NCI-H1048 (cell line): Measurements from ENCODE around the gene CCNK.

Source experiments
- DNase-seq: peaks from one replicate; lab custom pipeline; 2025; lab: John Stamatoyannopoulos, UW

CCNK gene

DNA sequence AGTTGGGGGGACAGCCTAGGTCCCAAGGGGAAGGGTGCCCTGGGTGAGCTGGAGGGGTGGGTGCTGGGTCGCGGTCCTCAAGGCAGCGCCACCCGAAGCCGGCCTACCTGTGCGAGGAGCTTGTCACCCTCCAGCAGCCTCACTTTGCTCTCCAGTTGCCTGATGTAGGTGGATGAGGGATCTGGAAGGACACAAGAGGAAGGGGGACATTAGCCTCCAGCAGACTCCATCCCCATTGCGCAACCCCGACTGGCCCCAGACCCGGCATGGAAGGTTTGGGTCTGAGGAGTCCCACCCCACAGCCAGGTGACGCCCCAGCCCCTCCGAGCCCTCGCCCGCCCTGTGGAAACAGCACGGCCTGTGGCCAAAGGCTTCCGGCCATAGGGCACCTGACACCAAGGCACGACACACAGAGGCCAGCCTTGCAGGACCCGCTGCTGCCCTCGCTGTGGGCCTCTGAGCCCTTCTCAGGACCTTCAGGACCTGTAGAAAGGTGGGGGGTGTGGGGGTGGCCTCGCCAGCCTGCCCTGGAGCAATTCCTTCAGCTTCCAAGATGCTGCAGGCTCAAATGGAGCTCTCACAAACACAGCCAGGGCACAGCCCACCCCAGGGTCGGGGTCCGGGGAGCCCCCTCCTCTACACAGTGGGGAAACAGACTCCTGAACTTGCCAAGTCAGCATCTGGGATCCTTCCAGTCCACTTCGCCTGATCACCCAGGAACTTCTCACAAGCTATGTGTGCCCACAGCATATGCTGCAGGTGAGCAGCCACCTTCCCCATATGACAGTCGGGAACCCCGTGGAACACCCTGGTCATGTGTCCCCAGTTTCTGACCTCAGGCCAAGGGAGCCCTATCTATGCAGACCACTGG is 54.9 kb downstream of the CCNK start:
- DNase-seq: no peak

DNA sequence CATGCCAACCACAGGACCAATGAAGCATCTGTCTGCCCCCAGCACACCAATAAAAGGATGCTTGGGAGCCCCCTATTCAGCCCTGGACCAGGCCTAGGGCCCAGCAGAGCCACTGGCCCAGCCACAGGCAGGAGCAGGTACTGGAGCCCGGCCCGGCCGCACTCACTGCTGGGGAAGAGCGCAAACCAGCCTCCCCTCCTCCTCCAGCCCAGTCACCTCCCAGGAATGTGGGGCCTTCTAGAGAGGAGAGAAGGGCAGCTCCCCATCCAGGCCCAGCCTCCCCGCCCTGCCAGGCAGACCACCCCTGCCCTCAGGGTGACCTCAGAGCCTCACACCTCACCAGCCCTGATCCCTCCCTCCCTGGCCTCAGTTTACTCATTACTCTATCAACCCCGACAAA is 56.2 kb downstream of the CCNK start:
- DNase-seq: no peak

DNA sequence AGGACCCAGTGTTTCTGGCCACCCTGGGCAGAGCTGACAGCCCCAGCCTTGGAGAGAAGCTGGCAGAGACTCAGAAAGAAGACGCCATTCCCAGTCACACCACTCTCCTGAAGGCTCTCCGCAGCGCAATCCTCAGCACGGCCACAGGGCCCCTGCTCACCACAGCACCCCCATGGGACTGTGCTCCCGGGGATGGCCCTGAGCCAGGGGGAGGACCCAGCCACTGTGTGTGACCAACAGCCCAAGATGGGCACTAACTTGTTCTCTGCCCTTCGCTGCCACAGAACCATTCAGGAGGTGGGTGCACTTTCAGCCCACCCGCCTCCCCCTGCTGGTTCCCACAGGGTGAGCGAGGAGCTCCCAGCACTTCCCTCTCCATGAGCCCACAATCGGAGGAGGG is 57.1 kb downstream of the CCNK start:
- no peak for DNase-seq

DNA sequence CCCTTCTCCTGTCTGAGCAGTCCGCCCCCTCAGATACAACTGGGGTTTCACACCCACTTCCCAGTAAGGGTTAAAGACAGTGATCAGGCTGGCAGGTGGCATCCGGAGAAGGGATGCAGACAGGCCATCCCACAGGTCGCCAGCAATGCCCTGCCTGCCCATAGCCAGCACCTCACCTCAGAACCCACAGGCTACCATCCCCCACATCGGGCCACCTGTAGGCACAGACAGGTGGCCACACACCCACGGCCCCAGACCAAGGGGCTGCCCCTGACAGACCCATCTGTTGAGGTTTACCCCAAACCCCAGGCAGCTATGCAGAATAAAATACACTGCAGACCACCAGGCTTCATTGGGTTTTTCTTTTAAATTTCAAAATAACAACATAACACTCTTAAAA is 57.5 kb downstream of the CCNK start:
- no peak for DNase-seq

DNA sequence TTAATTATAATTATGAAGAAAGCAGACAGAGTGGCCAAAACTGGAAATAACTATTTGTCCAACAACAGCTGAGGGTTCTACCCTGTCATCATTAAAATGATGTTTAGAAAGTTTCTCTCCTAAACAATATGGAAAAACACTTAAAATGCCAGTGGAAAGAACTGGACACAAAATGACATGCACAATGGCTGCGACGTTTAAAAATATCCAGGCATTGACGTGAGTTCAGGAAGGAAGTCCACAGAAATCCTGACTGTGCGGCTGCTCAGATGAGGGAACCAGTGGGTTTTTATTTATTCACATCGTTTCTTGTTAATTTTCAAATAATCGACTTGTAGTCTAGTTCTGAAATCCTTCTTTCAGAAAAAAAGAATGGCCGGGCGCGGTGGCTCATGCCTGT is 58.3 kb downstream of the CCNK start:
- no peak for DNase-seq

DNA sequence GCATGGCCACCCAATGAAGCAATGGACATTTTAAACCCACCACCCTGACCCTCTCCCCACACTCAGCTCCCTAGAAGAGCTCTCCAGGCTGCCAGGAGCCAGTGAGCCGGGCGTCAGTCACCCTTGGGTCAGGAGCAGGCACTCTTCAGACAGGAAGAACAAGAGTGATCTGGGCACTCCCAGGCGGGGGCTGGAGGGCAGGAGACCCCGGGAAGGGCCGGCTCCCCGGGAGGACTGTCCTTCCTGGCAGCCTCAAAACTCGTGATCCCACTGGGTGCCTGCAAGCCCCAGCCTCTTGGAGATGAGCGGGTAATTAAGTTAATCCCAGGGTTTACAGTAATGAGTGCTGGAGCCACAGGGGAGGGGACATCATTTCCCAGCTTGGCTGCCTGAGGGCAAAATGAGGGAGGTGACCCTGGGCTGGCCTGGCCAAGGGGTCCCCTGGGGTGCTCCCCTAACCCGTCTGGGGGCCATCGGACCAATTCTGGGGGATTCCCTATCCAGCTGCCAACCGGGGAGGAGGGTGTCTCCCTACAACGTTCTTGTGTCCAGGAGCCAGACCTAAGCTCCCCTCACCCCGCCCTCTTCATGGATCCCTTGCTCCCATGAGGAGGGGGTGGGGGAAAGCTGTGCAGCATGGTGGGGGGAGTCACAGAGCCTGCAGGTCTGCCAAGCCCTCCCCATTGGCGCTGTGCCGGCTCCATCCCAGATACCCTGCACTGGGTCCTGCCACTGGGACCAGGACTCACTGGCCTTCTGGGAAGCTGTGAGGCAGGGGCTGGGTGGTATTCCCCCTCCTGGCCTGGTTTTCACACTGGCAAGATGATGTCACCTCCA is 59.2 kb downstream of the CCNK start:
- DNase-seq: no peak

DNA sequence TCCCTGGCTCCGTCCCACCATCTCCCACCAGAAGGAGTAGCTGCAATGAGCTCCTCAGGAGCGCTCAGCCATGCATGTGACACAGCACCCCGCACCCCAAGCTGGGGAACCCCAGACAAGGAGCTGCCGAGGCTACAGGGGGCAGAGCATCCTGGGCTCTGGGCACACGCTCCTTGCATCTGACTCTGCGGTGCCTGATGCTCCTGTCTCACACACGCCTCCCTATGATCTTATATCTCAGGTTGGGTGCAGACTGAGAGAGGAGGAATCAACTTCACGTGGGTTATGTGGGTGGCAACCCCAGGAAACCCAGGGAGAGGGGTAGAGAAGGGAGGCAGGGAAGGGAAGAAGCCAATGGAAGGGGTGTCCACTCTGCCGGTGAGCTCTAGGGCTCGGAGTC is 60.0 kb downstream of the CCNK start:
- DNase-seq: no peak

DNA sequence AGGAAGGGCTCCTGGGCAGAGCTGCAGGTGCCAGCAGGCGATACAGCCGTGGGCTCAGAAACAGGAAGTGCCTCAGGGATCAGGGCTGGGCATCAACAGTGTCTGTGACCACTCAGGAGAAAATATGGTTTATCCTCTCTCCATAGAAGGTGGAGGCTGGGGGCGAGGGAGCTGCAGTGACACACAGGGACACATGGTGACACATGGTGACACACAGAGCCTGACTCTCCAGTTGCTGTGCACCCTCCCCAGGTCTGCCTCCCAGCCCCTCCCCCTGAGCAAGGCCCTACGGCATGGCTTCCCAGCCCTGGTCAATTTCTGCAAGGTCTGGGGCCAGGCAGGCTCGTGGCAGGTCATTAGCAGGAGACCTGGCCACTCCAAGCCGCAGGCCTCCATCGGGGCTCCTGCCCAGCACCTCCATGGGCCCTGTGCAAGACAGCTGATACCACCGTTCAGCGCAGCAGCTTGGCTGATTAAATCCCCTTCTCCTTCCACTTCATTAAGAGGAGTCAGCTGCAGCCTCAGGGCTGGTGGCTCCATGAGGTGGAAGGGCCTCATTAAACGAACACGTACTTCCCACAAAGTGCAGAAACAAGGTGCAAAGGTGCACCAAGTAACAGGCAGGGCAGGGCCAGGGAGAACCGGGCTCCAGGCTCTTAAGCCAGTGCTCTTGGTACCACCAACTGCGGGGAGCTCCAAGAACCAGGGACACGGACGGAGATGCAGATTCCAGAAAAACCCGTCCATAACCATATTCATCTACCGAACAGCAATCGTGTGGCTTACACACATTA is 60.7 kb downstream of the CCNK start:
- DNase-seq: no peak

DNA sequence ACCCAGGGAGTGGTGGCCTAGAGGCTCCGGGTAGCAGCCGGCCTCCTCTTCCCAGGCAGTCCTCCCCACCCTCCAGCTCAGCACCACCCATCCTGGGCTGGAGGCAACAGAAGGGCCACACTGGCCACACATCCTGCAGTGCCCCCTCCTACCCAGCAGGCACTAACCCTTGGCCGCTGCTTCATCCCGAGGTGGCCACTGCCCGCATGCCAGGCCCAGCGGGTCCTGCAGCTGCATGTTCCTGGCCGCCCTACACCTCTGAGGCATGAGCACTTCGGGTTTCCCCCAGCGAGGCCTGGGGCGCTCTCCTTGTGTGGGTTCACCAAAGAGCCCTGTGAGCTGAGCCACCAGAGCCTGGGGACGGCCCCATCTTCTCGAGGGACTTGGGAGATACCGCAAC is 61.4 kb downstream of the CCNK start:
- DNase-seq: no peak

DNA sequence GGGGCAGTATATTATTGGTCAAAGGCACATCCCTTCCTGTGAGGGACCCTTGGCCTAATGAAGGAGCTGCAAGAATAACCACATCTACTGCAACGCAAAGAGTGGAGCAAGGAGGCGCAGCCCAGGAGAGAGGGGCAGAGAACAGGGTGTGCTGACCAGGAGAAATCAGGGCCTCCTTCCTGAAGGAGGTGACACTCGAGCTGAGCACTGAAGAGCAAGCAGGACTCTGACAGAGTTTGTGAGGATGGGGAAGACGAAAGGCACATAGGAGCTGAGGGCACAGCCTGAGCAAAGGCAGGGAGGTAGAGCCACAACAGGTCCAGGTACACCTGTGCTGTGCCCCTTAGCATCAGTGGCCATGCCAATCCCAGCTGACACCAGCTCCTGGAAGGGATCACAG is 62.2 kb downstream of the CCNK start:
- no peak for DNase-seq

DNA sequence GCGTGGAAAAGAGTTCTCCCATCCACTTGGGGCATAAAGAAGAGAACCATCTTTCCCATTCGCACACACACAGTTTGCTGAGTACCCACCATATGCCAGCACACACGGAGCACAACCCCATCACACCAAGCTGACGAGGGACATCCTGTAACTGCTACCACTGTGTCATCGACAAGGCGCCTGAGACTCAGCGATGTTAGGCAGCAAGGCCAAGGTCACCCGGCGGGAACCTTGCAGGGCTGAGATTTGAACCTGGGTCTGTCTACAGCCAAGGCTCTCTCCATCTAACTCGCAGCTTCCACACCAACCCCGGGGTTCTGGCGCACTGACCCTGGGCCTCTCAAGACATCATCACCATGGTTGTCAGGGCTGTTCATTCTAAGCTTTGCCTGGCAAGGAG is 62.8 kb downstream of the CCNK start:
- DNase-seq: no peak

DNA sequence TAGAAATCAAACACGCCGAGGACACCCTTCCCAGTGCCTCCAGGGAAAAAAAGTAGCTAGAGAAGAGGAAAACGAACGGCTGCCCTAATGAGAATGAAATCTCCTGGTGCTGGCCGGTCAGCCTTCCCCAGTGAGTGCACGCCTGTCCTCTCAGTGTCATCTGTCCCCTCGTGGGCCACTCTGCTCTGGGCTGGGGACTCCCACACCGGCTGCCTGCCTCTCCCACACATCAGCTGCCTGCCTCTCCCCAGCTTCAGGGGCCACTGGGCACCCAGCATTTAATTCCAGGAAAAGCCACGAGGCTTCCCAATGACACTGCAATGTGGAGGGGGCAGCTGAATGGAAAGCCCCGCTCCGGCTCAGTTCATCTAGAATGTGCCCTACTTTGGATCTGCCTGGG is 63.8 kb downstream of the CCNK start:
- no peak for DNase-seq

DNA sequence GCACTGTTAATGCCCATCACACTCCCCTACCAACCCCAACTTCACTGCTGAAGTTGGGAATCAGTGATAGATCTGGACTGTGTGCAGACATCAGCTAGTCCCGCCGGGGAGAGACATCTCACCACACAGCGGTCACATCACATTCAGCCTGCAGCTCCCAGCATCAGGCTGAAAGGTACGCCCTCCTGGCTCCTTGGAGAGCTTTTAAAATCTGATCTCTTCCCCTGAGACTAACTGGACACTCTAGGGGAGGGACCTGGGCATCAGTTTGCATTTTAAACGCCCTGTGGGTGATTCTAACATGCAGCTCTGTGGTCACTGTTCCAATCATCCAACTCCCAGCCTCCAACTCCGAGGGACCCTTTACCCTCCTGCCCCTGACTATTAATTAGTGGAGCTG is 64.4 kb downstream of the CCNK start:
- DNase-seq: no peak

DNA sequence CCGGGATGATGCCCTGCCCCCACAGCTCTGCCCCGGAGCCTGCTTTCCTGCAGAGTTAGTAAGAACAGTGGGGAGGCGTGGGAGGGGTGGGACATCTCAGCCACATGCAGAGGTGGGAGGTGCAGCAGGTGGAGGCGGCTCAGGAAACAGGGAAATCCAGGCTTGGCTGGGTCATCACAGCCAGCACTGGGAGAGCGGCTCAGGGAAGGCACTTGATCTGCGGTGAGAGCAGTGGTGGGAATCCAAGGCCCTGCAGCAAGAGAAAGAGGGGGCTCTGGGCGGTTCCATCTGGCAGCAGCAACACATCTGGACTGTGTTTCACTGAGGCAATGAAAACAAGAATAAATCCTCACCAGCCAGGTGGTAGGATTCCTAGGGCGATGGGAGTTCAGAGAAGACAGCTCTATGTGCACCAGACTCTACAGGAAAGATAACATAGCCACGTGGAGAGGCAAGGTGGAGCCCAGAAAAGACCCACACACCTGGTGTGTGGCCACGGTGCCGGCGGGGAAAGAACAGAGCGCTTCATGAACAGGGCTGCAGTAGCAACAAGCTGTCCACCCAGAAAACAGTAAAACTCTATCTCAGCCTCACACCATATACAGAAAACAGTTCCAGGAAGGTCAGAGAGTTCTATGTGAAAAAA is 65.1 kb downstream of the CCNK start:
- DNase-seq: no peak

DNA sequence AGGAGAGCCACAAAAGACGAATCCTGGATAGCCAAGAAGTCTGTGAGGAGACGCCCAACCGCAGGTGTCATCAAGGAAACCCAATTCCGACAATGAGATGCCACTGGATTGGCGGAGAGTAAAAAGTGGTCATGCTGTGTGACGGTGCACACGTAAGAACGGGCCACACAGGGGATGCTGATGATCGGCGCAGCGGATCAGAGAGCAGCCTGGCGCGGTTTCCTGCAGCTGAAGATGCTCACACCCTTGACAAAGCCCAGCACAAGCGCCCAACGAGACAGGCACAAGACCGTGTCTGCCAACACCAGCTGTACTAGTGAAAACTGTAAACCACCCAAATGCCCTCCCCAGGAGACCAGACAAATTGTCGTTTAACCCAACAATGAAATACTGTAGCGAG is 67.0 kb downstream of the CCNK start:
- DNase-seq: no peak

DNA sequence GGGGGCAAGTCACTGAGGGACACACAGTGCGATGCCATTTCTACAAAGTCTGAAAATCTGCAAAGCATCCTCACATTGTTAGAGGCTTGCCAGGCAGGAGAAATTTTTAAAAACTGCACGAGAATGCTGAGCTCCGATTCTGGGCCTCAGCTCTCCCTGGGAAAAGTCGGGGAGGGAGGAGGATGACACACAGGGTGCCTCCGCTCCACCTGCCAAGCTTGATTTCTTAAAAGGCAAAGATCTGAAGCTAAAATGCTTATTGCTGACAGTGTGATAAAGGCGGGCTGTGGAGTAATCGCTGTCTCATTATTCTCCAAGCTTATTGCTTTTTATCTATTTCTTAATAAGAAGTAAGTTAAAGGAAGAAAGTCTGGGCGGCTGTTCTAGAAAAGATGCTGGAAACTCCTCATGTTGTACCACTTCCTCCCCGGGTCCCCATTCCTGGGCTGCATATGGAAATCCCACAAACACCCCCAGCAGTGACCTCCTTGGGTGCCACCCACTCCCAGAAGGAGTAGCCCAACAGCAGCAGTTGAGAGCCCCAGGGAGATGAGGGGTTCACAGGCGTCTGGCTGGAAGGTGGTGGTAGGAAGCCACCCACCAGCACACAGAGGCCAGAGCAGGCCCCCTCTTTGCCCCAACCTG is 67.8 kb downstream of the CCNK start:
- DNase-seq: no peak

DNA sequence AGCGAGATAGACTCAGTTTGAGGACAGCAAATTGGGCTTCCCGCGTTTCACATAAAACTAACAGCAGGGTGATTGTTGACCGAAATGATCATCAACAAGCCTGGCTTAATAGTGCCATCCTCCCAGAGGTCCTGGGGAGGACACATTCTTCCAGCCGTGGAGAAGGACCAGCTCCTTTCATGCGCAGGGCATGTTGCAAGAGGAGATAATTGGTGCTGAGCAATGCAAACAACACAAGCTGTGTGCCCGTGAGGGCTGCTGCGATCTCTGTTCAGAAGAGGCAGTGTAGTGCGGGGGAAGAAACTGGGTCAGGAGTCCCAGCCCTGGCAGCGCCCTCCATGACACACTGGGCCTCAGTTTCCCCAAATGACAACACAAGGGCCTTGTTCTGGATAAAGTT is 68.5 kb downstream of the CCNK start:
- DNase-seq: no peak

DNA sequence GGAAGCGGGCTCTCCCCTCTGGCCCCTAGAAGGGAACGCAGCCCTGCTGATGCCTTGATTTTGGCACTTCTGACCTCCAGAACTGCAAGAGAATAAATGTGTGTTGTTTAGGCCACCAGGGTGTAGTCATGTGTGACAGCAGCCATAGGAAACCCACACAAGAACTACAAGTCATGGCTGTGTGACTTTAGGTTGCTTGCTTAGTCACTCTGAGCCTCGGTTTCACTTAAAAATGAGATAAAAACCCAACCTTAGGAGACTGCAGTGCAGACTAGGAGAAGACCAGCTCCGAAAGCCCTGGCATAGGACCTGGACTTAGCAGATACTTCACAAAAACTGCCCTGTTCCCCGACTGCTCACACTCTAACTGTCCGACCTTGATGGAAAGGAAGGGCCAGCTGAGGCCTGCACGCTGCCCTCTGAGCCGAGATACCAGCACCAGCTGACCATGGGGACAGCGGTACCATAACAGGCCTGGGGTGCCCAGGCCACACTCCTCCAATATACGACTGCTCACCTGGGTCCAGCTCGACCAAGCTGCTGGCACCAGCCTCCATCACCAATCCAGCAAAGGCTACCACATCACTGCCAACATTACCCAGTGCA is 69.3 kb downstream of the CCNK start:
- DNase-seq: no peak

DNA sequence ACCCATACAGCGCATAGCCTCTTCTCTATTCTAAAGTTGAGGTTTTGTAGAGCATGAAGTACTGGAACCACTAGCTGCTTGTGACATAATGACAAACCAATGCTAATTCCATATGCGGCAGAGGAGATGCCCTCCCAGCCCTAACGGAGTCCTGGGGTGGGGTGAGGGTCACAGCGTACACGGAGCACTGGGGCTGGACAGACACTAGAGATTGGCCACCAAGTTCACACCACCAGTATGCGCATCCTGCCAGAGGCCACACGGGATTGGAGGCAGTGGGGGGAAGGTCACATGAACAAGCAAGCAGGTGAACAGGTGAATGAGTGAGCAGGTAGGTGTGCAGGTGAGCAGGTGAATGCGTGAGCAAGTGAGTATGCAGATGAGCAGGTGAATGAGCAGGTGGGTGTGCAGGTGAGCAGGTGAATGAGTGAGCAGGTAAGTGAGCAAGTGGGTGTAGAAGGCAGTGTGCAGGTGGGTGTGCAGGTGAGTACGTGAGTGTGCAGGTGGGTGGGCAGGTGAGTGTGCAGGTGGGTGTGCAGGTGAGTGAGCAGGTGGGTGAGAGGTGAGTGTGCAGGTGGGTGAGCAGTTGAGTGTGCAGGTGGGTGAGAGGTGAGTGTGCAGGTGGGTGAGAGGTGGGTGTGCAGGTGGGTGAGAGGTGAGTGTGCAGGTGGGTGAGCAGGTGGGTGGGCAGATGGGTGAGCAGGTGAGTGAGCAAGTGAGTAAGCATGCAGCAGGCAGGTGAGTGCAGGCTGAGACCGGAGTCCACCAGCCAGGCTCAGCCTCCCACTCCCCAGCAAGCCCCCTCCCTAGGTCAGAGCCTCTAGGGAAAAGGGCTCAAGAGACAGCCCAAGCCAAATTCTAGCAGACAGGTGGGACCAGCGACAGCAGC is 70.1 kb downstream of the CCNK start:
- no peak for DNase-seq

DNA sequence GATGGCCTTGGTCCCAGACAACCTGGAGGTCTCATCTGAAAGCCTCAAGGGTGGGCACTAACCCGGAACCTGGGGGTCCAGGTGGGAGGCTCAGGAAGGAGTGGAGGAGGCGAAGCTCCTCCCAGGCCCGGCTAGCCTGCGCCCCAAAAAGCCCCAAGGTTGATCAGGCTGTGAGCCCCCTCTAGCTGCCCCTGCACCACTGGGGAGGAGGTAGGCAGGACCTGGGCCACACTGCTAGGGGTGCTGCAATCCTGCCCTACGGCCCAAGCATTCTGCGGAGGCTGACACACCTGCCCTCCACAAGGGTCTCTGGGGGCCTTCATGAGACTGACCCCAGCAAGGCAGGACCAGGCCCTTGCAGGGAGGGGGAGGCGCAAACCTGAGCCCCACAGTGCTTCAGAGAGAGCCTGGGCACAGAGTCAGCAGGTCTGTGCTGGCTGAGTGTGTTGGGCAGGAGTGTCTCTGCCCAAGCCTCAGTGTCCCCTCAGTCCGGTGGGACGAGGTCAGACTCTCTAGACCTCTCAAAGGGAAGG is 70.9 kb downstream of the CCNK start:
- no peak for DNase-seq
